NK-92 (cell line): ENCODE data around the gene SOX6.

ENCODE experiments used
- DNase-seq: peaks from one replicate; lab custom pipeline; 2025; ENCODE audit not compliant: unreplicated experiment; lab: John Stamatoyannopoulos, UW

Gene SOX6

GRCh38 chr11:16321148-16321547 is 35.2 kb downstream of the SOX6 start:
- DNase-seq = no peak

- DNase-seq = no peak
Measured at GRCh38 chr11:16318320-16318719, 38.0 kb downstream of the SOX6 start.

- DNase-seq = no peak
Measured at GRCh38 chr11:16317712-16318111, 38.6 kb downstream of the SOX6 start.

GRCh38 chr11:16313846-16314245 is 42.5 kb downstream of the SOX6 start:
- DNase-seq = no peak

GRCh38 chr11:16312233-16312765 is 44.0 kb downstream of the SOX6 start:
- DNase-seq = no peak

DNA sequence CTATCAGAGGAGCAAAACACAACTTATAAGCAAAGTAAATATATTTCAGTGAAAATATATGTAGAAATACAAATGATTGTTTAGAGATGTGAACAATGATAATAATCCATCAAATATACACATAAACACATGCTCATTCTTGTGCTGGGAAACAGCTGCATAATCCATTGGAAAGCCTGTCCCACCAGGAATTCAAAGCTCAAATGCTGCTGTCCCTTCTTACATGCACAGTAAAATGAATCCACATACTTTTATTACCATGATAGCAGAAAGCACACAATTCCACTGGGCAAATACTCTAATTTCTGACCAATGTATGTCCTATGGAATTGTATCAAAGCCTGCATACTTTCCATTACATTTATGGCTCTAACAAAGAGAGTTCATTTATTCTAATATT is 44.5 kb downstream of the SOX6 start:
- no peak for DNase-seq

GRCh38 chr11:16310943-16311342 is 45.4 kb downstream of the SOX6 start:
- DNase-seq = no peak

DNA sequence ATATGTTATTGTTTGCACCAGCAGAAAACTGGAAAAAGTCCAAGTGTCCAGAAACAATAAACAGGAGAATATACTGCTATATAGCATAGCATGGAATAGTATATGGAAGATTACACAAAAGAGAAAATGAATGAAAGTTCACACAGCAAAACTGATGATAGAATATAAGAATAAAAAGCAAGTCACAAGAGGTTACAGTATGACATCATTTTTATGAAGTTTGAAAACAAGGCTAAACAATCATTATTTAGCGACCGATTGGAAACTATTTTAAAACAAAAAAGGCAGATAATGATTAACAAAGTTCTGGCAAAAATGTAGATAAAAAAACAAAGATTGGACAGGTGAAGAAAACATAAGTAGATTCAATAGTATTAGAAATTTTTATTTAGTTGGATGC is 47.1 kb downstream of the SOX6 start:
- no peak for DNase-seq

DNA sequence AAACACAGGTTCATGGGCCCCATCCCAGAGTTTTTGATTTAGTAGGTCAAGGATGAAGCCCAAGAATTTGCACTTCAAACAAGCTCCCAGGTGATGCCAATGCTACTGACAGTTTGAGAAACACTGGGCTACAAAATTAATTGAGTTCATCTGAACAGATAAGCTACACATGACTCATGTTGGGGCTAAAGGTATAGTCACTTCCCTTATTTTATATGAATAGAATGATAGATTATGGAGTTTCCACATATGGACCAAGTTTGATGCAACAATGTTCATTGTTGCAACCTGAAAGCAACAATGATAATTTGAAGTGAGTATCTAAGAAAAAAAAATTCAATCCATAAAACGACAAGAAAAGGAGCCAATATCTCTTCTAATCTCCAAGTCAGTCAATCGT is 54.9 kb downstream of the SOX6 start:
- DNase-seq = no peak

GRCh38 chr11:16299884-16300782 is 56.2 kb downstream of the SOX6 start:
- no peak for DNase-seq

DNA sequence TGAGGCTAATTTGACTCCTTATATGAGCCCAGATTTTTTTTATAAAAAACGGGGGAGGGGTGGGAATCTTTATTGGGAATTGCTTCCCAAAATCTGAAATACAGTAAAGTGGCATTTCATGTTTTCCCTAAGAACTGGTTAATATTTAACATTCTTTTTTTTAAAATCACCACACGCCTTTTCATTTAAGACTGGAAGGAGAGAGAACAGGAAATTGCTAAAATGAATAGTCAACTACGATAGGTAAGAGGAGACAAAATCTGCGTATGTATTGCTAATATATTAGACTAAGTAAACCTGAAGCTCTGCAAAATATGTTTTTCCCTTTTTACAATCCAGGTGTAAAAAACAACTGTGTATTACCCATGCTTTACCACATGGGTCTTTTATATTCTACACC is 57.0 kb downstream of the SOX6 start:
- DNase-seq = no peak

DNA sequence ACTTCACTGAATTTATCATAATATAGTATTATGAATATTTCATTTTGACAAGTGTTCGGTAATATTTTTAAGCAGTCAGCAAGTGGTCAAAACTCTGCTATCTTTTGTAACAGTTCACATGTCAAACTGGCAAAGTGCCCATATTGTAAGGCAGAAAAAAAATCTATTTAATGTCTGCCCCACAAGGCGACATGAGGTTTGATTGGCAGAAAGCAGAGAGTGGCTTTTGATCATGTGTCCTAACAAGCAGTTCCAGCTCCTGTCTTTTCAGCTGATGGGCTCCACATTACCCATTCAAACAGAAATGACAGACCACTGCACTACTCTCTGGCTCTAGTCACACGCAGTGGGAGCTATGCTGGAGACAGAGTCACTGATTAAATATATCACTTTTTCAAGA is 59.0 kb downstream of the SOX6 start:
- DNase-seq = no peak

- no peak for DNase-seq
Measured at GRCh38 chr11:16296273-16296672, 60.1 kb downstream of the SOX6 start.

GRCh38 chr11:16295592-16295991 is 60.8 kb downstream of the SOX6 start:
- DNase-seq = no peak

- DNase-seq = no peak
Measured at GRCh38 chr11:16293204-16293681, 63.1 kb downstream of the SOX6 start.

DNA sequence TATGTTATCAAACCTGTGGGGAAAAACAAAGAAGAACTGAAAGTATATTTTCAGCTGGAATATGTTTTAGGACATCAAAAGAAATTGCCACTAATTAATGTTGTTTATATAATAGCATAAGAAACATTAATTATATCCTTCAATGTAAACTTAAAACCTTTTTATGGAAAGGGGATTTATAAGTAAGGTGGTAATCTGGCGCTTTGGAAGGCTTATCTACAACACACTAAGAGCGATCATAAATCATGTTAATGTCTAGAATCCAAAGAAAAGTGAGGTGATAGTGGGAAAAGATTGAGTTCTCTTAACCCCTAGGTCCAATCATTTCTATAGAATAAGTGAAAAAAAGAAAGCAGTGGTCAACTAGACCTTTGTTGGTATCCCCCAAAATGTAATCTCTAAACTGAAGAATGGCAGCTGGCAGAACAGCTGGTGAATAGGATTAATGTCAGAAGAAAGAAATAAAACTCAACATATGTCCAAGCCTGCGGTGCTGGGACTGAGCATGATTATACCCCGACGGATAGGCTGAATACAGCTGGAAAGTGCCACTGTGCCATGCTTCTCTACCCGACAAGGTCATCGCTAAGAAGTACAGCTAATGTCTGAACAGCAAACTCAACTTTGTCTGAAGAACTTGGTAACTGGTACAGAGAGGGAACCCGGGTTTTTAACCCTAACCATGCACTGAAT is 64.0 kb downstream of the SOX6 start:
- DNase-seq = no peak

GRCh38 chr11:16291729-16292128 is 64.6 kb downstream of the SOX6 start:
- DNase-seq = no peak

DNA sequence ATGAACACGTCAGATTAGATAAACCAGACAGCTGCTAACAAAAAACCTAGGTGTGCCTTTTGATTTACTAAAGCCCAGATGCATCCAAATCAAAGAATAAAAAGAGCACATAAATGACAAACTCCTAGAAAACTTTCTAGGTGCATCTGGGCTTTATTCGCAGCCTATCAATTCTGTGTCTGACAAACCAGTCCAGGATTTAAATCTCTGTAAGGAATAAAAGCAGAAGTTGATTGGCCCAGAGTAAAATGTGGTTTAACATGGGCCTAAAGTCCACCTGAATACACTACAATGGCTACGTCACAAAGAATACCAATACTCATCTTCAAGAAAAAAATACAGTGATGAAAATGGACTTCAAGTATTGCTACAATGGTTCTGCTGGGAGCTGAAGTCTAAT is 66.8 kb downstream of the SOX6 start:
- DNase-seq = no peak

DNA sequence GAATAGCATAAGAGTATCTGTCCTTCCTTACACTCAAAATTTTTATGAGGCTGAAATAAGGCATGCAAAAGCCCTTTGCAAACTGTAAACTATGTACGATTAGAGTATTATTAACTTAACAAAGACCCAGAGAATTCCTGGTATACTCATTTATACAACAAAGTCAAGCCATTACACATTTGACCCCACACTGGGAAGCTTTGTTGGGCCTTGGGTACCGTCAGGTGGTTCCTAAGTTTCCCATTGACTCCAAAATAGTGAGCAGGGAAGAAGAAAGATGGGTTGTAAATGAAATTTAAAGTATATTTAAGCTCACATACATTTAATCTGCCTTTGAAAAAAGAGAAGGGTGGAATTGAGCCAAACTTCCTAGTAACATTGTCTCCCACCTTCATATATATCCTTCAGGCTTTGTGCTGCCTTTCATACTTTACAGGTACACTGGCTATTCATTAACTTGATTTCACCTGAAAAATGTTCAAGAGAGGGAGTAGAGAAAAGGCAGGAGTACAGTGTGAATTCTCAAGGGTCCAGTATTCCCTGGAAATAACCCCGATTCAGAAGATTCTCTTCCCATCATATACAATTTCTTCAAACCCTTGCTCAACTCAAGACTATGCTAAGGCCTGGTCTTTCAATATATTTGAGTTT is 68.6 kb downstream of the SOX6 start:
- DNase-seq = no peak

DNA sequence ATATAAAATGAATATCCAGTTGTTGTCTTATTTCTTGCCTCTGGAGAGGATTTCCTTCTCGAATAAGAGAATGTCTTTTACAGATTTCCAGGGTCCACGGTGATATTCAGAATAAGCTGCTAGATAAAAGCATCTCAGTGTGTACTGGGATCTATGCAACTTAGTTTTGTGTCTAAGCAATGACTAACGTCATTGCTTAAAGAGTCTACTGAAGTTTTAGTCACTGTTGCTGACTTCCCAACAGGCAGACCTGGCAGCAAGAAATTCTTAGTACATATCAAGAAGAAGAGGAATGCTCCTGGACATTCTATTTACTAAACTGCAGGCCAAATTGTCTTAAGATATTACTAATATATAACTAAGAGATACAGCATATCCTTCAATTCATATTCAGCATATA is 70.3 kb downstream of the SOX6 start:
- no peak for DNase-seq

DNA sequence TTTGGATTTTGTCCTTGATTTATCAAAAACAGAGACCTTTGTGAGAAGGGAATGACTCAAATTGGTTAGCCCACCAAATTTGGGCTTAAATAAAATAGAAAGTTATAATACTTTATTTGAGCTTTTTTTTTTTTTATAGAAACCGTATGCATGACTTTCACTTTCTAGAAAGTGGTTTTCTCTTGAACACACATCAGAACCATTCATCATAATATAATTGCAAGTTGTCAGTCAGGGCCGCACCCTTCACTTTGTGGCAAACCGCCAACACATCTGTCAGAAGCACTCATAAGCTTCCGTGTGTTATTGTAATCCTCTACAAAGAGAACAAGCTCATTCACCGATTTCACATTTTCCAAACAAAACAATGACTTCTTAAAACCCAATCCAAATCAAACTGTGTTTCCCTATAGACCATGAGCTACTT is 76.1 kb downstream of the SOX6 start:
- DNase-seq = no peak

DNA sequence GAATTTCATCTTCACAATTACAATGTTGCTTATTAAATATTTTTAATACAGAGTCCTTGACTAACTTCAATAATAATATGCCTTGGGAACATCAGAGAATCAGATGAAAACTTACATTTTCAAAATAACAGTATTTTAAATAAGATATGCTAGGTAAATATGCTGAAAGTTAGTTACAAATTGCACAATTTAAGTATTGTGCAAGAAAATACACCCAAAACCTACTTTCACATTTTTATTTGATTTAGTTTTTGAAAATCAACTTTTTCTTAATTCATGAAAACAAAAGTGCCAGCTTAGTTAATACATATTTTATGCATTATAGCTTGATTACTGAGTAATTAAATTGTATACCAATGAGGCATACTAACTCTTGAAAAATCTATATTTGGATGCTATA is 76.8 kb downstream of the SOX6 start:
- DNase-seq = no peak
